Endodermal cell (in vitro differentiated cells): Measurements from ENCODE around the gene S100A4. TPM values are rescaled to one million over a fixed set of nuclear protein-coding genes. Genes with fewer than 3 reads are reported as not detected.

Experiments
- DNase-seq: peaks from one replicate; pipeline ENCODE4 v3.0.0-alpha.2; 2017
- H3K27ac ChIP-seq: 2 replicates; pipeline ENCODE4 v1.5.1; 2013; ENCODE audit warnings: mild to moderate bottlenecking, low read depth, low read length, moderate library complexity
- H3K27me3 ChIP-seq: 2 replicates; pipeline ENCODE4 v1.6.1; 2013; ENCODE audit warnings: mild to moderate bottlenecking, low read length, moderate library complexity; ENCODE audit not compliant: insufficient read depth, control insufficient read depth, poor library complexity, severe bottlenecking
- H3K36me3 ChIP-seq: 2 replicates; pipeline ENCODE4 v1.7.0; 2013; ENCODE audit warnings: mild to moderate bottlenecking, low read length, moderate library complexity; ENCODE audit not compliant: control insufficient read depth, insufficient read depth
- H3K4me1 ChIP-seq: one replicate; pipeline ENCODE4 v1.7.0; 2013; ENCODE audit warnings: low read length; ENCODE audit not compliant: control insufficient read depth, insufficient read depth
- H3K4me3 ChIP-seq: 2 replicates; pipeline ENCODE4 v1.5.1; 2013; ENCODE audit warnings: mild to moderate bottlenecking, low read length, moderate library complexity
- H3K9ac ChIP-seq: 2 replicates; pipeline ENCODE4 v1.6.1; 2013; ENCODE audit warnings: mild to moderate bottlenecking, low read length, moderate library complexity; ENCODE audit not compliant: poor library complexity, severe bottlenecking; ENCODE audit errors: extremely low read depth
- H3K9me3 ChIP-seq: 2 replicates; pipeline ENCODE4 v1.6.1; 2013; ENCODE audit warnings: mild to moderate bottlenecking, low read length, moderate library complexity; ENCODE audit not compliant: control insufficient read depth
- H3K27ac Mint-ChIP-seq: 2 replicates; pipeline ENCODE4 v1.8.0; 2020; ENCODE audit warnings: mixed read lengths
- H3K27me3 Mint-ChIP-seq: 2 replicates; pipeline ENCODE4 v1.8.0; 2021; ENCODE audit warnings: mild to moderate bottlenecking, mixed read lengths; ENCODE audit not compliant: insufficient read depth
- H3K36me3 Mint-ChIP-seq: 2 replicates; pipeline ENCODE4 v1.8.0; 2020; ENCODE audit warnings: low read depth, mixed read lengths
- H3K4me1 Mint-ChIP-seq: 2 replicates; pipeline ENCODE4 v1.8.0; 2020; ENCODE audit warnings: mixed read lengths
- H3K4me3 Mint-ChIP-seq: 2 replicates; pipeline ENCODE4 v1.8.0; 2020; ENCODE audit warnings: mild to moderate bottlenecking, moderate library complexity, mixed read lengths
- H3K9me3 Mint-ChIP-seq: 2 replicates; pipeline ENCODE4 v1.8.0; 2020; ENCODE audit warnings: mild to moderate bottlenecking, mixed read lengths
- WGBS, 2 experiments: methylation state at CpG; one replicate each; pipeline versions ENCODE4 v1.1.5 to v1.1.7; 2013; ENCODE audit warnings: missing lambda C conversion rate in 2 of 2, mixed read lengths in 1 of 2; ENCODE audit not compliant: insufficient coverage in 1 of 2, insufficient read length in 1 of 2; 5-methylcytosine and 5-hydroxymethylcytosine counted together
- total RNA-seq, 2 donors: library from RNA; stranded (reverse); fragmentation: NEBNext Ultra II Directional in 1 of 2; extraction: Animal tissue kit (Norgen Biotek cat#: 25700) in 1 of 2; gene quantifications; 2 replicates in 1 of 2; 3 replicates in 1 of 2; pipeline ENCODE4 v1.2.1, GENCODE V29; 2021
- TF ChIP-seq, protein P1 (sequence below): fragments of 200-600 bp; sonication (generic); conservative IDR thresholded peaks from 2 replicates; pipeline ENCODE4 v1.5.0; 2021; ENCODE audit warnings: antibody characterized with exemption, mild to moderate bottlenecking

S100A4 gene
- total RNA-seq, 2 donors from 2014 or later, result 4.9 to 6.2 TPM

DNA sequence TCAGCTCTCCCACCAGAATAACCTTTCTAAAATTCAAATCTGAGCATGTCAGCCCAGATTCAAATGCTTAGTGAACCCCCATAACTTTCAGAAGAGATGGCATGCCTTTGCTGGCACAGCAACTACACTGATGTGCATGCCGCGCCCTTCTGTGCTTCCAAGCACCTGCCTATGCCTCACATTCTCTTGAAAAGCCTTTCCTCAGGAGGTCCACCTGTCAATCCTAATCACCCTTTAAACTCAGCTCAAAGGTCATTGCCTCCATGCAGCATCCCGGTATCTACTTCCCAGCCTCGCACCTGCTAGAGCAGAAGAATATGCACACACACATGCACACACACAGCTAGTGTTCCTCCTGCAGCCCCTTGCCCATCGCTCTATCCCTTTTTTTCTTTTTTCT lies 25.3 kb upstream of the S100A4 start:
- TF ChIP-seq, protein P1, sequence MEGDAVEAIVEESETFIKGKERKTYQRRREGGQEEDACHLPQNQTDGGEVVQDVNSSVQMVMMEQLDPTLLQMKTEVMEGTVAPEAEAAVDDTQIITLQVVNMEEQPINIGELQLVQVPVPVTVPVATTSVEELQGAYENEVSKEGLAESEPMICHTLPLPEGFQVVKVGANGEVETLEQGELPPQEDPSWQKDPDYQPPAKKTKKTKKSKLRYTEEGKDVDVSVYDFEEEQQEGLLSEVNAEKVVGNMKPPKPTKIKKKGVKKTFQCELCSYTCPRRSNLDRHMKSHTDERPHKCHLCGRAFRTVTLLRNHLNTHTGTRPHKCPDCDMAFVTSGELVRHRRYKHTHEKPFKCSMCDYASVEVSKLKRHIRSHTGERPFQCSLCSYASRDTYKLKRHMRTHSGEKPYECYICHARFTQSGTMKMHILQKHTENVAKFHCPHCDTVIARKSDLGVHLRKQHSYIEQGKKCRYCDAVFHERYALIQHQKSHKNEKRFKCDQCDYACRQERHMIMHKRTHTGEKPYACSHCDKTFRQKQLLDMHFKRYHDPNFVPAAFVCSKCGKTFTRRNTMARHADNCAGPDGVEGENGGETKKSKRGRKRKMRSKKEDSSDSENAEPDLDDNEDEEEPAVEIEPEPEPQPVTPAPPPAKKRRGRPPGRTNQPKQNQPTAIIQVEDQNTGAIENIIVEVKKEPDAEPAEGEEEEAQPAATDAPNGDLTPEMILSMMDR, result no peak
- Histone ChIP-seq H3K4me3 (no peak overlapping the region), H3K27me3 (no peaks in the 10 kb centered on the region), H3K27ac (no peak overlapping the region), H3K36me3 (no peaks in the 10 kb centered on the region), H3K9me3 (peaks cover 8% of the 10 kb centered on the region), H3K4me1 (peaks cover 11% of the 10 kb centered on the region), H3K9ac (no peak overlapping the region)
- peaks cover 25% of the 10 kb centered on the region for H3K4me1 Mint-ChIP-seq
- peaks cover 28% of the 10 kb centered on the region for H3K9me3 Mint-ChIP-seq
- H3K4me3 Mint-ChIP-seq, result no peak overlapping the region
- WGBS, 2 experiments, result 87 to 95% methylated on average over 3 to 5 of the region's 5 CpGs
- no peak for DNase-seq
- peaks cover 7% of the 10 kb centered on the region for H3K27me3 Mint-ChIP-seq
- peaks cover 3% of the 10 kb centered on the region for H3K36me3 Mint-ChIP-seq
- H3K27ac Mint-ChIP-seq, result no peak overlapping the region

DNA sequence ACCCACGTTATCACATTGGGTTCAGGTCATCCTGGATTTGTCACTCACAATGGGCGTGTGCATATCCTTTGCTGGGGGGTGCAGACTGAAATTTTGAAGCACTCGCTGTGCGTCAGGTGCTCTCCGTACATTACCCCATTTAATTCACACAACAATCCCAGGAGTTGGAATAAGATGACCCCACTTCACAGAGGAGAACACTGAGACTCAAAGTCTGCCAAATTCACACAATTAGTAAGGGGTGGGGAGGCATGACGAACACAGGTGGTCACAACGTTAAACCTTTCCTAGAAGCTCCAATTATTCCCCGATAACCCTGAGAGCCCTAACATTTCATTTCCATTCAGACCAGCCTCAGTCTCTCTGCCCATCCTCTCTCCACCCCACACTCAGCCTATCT lies 23.9 kb upstream of the S100A4 start:
- Histone ChIP-seq H3K36me3 (no peaks in the 10 kb centered on the region), H3K9me3 (peaks cover 8% of the 10 kb centered on the region), H3K27me3 (no peaks in the 10 kb centered on the region), H3K27ac (no peak overlapping the region), H3K4me1 (peaks cover 11% of the 10 kb centered on the region), H3K9ac (no peak overlapping the region), H3K4me3 (no peak overlapping the region)
- no peak for DNase-seq
- Mint-ChIP-seq H3K4me3 (no peak overlapping the region), H3K9me3 (peaks cover 17% of the 10 kb centered on the region), H3K4me1 (peaks cover 29% of the 10 kb centered on the region), H3K36me3 (no peaks in the 10 kb centered on the region), H3K27me3 (peaks cover 7% of the 10 kb centered on the region), H3K27ac (no peak overlapping the region)
- TF ChIP-seq, protein P1, result no peak
- WGBS, 2 experiments, result 95% methylated on average over 4 to 8 of the region's 8 CpGs

DNA sequence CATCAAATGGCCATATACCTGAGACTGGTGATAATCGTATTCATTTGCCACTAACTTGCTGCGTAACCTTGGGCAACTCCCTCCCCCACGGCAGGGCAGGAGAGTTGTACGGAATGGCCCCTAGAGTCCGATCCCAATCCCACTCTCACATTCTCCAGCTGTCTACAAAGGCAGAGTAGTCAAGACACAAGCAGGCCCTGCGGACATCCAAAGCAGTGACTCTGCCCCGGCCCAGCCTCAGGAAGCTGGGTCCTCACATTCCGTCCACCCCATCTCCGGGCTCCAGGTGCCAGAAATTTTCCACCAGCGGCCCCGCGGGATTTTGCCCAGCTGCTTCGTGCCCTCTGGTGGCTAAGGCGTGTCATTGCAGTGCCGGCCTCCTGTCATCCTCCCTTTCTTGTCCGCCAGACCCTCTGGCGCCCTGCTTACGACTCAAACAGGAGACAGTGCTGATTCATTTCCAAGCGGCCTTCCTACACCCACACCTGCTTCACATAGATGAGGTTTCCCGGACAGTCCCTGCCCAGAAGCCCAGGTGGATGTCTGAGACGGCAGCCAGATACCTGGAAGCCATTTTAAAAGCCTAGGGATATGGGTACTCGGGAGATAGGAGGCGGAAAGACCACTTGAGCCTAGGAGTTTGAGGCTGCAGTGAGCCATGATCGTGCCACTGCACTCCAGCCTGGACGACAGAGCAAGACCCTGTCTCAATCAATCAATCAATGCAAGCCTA lies 22.9 kb upstream of the S100A4 start:
- peak; percentile 97 for DNase-seq
- no peak overlapping the region for H3K4me3 ChIP-seq
- no peaks in the 10 kb centered on the region for H3K27me3 ChIP-seq
- peak overlapping the region; percentile 78 for H3K27ac Mint-ChIP-seq
- peak overlapping the region; percentile 40 for H3K27ac ChIP-seq
- H3K4me1 ChIP-seq, result peaks cover 11% of the 10 kb centered on the region
- TF ChIP-seq, protein P1, result peak; percentile 99
- no peaks in the 10 kb centered on the region for H3K36me3 ChIP-seq
- no peaks in the 10 kb centered on the region for H3K9me3 ChIP-seq
- peaks cover 29% of the 10 kb centered on the region for H3K4me1 Mint-ChIP-seq
- peaks cover 7% of the 10 kb centered on the region for H3K9me3 Mint-ChIP-seq
- H3K27me3 Mint-ChIP-seq, result peaks cover 7% of the 10 kb centered on the region
- H3K9ac ChIP-seq, result no peak overlapping the region
- WGBS, 2 experiments, result 35 to 37% methylated on average over 12 to 25 of the region's 25 CpGs
- no peaks in the 10 kb centered on the region for H3K36me3 Mint-ChIP-seq
- H3K4me3 Mint-ChIP-seq, result peak overlapping the region; percentile 42
